CD4-positive, alpha-beta T cell treated with Interleukin-21 for 1 hour (primary cell): ENCODE data around the gene SMU1.

Experiments
- DNase-seq: peaks from one replicate; pipeline ENCODE4 v3.0.0-alpha.2; 2020

The SMU1 gene

GRCh38 chr9:33076046-33077004 lies at the start of gene SMU1:
TSS of gene SMU1 (minus strand) at chr9:33076674. CDS start at chr9:33076608, 66 bp downstream.
- peak; percentile 98 for DNase-seq

DNA sequence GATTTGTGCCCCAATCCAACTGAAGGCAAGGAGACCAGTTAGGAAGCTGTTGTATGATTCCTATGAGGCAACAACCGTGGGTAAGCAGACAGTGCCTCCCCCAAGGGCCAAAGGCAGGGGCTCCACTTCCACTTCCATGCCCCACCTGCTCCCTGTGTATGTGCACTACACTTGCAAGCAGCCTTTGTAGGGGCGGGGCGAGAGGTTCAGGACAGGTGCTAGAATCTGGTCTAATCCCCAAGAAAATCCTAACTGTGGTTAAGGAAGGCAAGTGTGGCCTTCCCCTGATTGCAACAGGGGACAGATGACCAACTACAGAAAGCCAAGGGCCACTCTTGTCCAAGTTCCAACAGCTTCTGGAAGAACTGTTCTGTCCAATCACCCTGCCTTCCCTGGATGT lies 49.0 kb upstream of the SMU1 start:
- no peak for DNase-seq

- DNase-seq: no peak
Observed at GRCh38 chr9:33124751-33125381, 48.4 kb upstream of the SMU1 start.

DNA sequence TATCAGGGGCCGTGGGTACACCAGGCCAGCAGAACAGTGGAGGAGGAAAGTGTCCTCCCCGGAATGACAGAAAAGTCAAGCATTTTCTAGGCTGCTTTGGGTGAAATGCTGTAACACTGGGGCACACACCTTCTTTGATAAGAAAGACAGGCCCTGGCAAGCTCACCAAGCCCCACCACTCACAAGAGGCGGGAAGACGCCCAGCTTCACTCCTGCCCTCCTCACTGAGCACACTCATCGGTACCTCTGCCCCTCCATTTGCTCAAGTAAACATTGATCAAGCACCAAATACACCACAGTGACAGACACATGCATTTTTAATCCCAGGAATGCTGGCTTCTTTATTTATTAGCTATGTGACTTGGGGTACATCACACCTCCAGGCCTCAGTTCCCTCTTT lies 47.6 kb upstream of the SMU1 start:
- DNase-seq: no peak

DNA sequence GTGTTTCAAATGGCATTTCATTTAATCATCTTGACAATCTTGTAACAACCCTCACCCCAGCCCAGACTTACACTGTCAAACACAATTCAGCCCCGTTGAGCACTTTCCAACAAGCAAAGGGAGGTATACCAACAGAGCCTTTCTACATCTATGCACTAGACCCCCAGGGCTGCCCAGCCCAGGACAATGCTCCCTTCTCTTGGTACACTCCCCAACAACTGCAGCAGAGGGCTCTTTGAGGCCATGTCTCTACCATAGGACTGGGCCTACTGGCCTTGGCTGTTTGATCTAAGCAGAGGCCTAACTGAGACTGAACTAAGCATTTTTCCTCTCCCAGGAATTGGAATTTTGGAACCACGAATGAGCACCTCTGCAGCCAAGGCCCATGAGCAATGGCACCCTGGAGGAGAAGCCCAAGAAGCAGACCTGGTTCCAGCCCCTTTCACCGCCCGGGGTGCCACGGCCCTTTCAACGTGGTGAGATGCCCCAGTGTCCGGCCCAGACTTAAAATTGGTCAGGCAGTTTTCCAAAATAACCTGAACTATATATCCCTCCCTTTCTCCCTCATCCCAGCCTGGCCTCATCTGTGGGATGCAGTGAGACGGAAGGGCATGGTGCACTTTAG lies 47.0 kb upstream of the SMU1 start:
- no peak for DNase-seq

- no peak for DNase-seq
Observed at GRCh38 chr9:33120620-33121019, 44.1 kb upstream of the SMU1 start.

DNA sequence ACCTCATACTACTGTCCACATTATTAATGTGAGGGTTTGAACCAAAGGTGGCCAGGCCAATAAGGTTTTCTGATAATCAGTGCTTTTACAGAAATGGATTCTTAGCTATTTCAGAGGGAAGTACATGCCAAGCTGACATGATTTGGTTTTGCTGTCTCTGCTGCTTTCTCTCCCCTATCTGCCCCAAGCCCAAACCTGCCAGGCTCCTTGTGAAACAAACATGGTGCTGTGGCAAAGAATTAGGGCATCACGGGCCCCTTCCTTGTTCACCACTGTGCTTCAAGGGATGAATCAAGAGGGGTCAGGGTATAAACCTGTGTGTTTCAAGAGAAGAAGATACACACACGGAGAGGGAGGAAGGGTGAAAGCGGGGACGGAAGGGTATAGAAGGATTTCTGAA lies 41.3 kb upstream of the SMU1 start:
- no peak for DNase-seq

- DNase-seq: no peak
Observed at GRCh38 chr9:33117306-33117705, 40.8 kb upstream of the SMU1 start.

DNA sequence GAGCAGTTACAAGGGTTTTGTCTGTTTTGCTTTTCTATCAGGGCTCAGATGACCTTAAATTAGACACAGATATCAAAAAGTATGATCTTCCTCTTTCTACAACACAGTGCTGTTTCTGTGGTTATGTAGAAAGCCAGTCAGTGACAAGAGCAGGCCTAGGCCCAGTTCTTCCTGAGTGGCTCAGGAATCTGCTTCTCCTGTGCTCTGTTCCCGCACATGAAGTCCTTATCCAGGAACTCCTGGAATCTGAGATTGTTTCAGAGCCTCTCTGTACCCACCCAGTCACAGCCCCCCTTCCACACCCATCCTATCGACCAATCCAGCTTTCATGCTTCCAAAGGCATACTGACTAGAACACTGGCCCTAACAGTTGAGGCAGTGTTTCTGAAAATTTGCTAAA lies 40.4 kb upstream of the SMU1 start:
- DNase-seq: no peak

DNA sequence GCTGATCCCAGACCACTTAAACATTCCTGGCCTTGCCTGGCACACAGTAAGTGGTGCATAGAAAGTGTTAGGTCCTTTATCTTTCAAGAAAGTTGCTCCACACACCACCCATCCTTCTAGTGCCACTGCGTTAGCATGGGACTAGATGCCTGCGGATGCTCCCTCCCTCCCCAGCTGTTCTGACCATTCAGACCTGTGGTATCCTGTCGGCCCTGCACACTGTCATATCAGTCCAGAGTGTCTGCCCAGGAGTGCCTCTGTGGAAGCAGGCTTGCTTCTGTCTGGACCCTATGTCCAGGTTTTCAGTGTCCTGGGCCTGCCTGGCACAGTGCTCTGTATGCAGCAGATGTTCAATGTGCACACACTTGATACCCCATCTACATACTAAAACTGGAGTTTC lies 38.3 kb upstream of the SMU1 start:
- no peak for DNase-seq

- no peak for DNase-seq
Observed at GRCh38 chr9:33113799-33114547, 37.5 kb upstream of the SMU1 start.

- no peak for DNase-seq
Observed at GRCh38 chr9:33112094-33112493, 35.6 kb upstream of the SMU1 start.

DNA sequence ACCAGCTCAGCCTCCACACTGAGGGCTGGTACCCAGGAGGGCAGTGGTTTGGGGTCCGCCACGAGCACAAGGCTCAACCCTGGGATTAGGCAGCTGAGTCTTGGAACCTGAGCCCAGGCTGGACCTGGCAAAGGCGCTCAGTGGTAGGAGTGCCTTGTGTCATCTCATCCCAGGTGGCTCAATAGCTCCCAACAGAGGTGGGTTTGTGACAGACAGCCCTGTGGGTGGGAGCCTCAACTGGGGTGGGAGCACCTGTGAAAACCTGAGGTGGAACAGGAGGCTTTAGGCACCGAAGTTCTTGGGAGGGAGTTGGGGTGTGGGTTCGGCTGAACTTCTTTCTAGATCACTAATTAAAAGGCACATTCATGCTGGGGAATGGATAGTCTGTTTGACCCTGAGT lies 35.2 kb upstream of the SMU1 start:
- no peak for DNase-seq

GRCh38 chr9:33110686-33111085 lies 34.2 kb upstream of the SMU1 start:
- DNase-seq: no peak

DNA sequence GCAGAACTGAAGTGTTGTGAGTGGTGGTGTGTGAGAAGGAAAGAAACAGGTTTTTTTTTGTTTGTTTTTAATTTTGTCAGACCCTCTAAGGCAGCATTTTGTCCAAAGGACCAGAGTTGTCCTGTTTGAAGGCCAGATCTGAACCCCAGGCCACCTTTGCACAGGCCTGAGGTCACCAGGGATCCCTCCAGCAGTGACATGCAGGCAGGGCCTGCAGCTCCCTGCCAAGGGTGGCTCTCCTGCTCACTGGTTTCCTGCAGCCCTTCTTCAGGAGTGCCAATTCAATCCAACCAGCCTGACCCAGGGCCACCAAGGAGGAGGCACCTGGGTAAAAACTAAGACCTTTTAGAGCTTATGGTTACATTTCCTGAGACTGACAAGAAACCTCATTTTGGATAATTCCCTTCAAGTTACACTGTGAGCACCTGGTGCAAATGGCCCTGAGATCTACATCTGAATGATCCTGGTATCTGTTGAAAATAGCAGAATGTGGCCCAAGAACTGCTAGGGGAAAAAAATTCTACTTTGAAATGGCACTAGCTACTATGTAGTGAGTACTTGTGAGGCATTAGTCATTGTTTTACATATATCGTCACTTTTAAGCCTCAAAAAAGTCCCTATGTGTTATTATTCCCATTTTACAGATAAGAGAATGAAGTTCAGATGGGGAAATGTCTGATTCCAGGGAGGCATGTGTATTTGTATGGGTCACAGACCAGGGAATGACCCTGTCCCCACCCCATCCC lies 33.5 kb upstream of the SMU1 start:
- no peak for DNase-seq

- no peak for DNase-seq
Observed at GRCh38 chr9:33109097-33109496, 32.6 kb upstream of the SMU1 start.

GRCh38 chr9:33108472-33108871 lies 32.0 kb upstream of the SMU1 start:
- DNase-seq: no peak

DNA sequence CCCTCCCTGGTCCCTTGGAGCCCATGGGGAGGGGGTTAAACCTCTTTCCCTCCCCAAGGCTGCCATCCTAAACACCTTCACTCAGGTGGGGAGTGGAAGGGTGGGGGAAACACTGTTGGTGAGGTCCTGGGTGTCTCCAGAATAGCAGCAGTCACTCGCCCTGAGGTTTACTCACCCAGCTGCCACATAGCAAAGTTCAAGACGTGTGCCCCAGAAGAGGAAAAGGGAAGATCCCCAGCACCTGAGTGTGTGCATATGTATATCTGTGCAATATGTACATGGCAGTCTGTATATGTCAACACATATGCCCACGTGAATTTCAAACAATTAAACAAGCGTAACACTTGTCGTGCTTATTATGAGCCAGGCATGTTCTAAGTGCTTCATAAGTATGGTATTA lies 31.3 kb upstream of the SMU1 start:
- no peak for DNase-seq

GRCh38 chr9:33106827-33107621 lies 30.6 kb upstream of the SMU1 start:
- no peak for DNase-seq

- DNase-seq: no peak
Observed at GRCh38 chr9:33106372-33106771, 29.9 kb upstream of the SMU1 start.

DNA sequence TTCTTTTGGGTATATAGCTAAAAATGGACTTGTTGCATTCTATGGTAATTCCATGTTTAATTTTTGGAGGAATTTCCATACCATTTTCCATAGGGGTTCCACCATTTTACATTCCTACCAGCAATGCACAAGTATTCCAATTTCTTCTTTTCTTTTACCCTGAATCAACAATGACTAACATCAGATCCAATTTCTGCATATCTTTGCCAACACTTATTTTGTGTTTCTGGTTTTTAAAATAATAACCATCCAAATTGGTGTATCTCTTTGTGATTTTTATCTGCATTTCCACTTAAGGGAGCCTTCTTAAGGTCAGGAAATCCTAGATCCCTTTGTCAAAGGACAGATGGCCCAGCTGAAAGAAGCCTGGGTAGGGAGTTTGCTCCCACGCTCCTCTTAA lies 29.5 kb upstream of the SMU1 start:
- DNase-seq: no peak

DNA sequence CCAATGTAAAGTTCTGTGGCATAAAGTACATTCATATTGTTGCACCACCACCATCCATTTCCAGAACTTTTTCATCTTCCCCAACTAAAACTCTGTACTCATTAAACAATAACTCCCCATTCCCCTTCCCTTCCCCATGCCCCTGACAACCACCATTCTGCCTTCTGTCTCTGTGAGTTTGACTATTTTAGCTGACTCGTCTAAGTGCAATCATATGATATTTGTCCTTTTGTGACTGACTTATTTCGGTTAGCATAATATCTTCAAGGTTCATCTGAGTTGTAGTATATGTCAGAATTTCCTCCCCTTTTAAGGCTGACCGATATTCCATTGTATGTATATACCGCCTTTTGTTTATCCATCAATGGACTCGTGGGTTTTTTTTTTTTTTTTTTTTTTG lies 29.0 kb upstream of the SMU1 start:
- no peak for DNase-seq
